OCI-LY7 (cell line): ENCODE data around the gene ACOT12.

Experiments
- CTCF ChIP-seq: fragments of 200-600 bp; sonication (generic); conservative IDR thresholded peaks from 2 replicates; pipeline ENCODE4 v1.5.1; 2014; ENCODE audit warnings: mild to moderate bottlenecking, antibody characterized with exemption, low read length, moderate library complexity, mixed read lengths
- EZH2phosphoT487 ChIP-seq: fragments of 200-600 bp; sonication (generic); IDR thresholded peaks from 2 replicates; pipeline ENCODE4 v1.6.1; 2018; ENCODE audit warnings: low read depth, borderline replicate concordance, mild to moderate bottlenecking, mixed run types, antibody characterized with exemption, low read length, moderate library complexity, mixed read lengths

- TF ChIP-seq CTCF, result no peak
- TF ChIP-seq EZH2phosphoT487, result no peak
These were observed 35.4 kb upstream of the ACOT12 start for GRCh38 chr5:81429363-81429762.
